ENCODE measurements around the gene SDC3. TPM values are rescaled to one million over a fixed set of nuclear protein-coding genes. Genes with fewer than 3 reads are reported as not detected.
A peak's percentile ranks its signal among the peaks of the same experiment; 100 is the strongest.

SDC3 gene
- total RNA-seq, 6 experiments from 2014 or later, result 13.8 to 45.7 (median 16.2) TPM

DNA sequence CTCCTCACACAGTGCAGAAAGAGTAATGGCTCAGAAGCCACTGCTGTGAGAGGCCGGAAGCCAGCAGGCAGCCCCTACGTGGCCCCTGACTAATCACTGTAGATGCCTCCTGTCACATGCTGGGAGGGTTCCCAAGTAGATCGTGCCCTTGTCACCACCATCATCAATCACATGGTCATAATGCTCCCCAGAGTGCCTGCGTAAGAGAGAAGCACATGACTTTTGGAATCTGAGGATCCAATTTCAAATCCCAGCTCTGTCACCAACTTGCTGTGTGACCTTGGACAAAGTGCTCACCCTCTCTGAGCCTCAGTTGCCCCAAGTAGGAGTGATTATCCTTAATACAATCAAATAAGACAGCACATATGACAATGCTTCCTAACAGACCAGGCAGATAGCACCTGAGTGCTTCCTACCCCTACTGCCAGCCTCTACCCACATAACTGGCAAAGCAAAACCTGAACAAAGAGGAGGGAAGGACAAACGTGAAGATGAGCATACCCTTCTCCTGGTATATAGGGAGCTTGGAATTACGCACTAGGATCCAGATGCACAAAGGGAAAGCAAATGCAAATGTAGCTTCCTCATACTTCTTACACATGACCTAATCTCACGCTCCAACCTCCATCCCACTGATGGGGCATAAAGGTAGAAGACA is 65.7 kb downstream of the SDC3 start:
- Histone ChIP-seq H3K36me3 (no peaks in the 10 kb centered on the region), H3K27ac (no peak overlapping the region), H3K27me3 (no peaks in the 10 kb centered on the region), H3K4me3 (no peak overlapping the region), H3K9me3 (no peaks in the 10 kb centered on the region), H3K4me1 (peaks cover 0 to 9% (median 0%) of the 10 kb centered on the region in 4 donors)
- 65% methylated on average over 7 of the region's 7 CpGs for WGBS (ENCODE audit: insufficient coverage, low coverage, low lambda C conversion rate, missing lambda C conversion rate)
- TF ChIP-seq, protein P1, sequence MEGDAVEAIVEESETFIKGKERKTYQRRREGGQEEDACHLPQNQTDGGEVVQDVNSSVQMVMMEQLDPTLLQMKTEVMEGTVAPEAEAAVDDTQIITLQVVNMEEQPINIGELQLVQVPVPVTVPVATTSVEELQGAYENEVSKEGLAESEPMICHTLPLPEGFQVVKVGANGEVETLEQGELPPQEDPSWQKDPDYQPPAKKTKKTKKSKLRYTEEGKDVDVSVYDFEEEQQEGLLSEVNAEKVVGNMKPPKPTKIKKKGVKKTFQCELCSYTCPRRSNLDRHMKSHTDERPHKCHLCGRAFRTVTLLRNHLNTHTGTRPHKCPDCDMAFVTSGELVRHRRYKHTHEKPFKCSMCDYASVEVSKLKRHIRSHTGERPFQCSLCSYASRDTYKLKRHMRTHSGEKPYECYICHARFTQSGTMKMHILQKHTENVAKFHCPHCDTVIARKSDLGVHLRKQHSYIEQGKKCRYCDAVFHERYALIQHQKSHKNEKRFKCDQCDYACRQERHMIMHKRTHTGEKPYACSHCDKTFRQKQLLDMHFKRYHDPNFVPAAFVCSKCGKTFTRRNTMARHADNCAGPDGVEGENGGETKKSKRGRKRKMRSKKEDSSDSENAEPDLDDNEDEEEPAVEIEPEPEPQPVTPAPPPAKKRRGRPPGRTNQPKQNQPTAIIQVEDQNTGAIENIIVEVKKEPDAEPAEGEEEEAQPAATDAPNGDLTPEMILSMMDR (IDR thresholded peaks at IDR 0.05), result no peak
- no peak for ATAC-seq
- DNase-seq, result no peak
- intact Hi-C loops (cut with DNase I), result no loop called here

- Histone ChIP-seq H3K9me3 (no peaks in the 10 kb centered on the region), H3K27me3 (no peaks in the 10 kb centered on the region), H3K4me3 (no peak overlapping the region), H3K36me3 (no peaks in the 10 kb centered on the region), H3K4me1 (peaks cover 0 to 9% (median 0%) of the 10 kb centered on the region in 4 donors), H3K27ac (no peak overlapping the region)
- peak; percentile 78 to 95 (median 89) for ATAC-seq
- TF ChIP-seq POLR2A (IDR thresholded peaks at IDR 0.05), result no peak
- TF ChIP-seq, protein P1 (IDR thresholded peaks at IDR 0.05), result no peak
- 26% methylated on average over 9 of the region's 10 CpGs for WGBS (ENCODE audit: insufficient coverage, low coverage, low lambda C conversion rate, missing lambda C conversion rate)
- intact Hi-C loops (cut with DNase I), result no loop called here
- DNase-seq, result peak; percentile 74 to 77 (median 76)
These were observed 67.5 kb downstream of the SDC3 start for GRCh38 chr1:30840904-30841598.

DNA sequence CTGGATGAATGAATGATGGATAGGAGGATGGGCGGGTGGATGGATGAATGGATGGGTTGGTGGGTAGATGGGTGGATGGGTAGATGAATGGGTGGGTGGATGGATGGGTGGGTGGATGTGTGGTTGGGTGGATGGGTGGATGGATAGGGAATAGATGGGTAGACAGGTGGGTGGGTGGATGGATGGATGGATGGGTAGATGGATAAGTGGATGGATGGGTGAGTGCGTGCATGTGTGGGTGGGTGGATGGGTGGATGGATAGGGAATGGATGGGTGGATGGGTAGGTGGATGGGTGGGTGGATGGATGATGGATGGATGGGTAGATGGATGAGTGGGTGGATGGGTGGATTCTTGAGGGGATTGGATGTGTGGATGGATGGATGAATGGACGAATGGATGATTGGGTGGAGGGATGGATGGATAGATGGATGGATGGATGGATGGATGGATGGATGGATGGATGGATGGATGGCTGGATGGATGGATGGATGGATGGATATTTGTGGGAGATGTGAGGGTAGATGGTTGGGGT is 68.7 kb downstream of the SDC3 start:
- intact Hi-C loops (cut with DNase I), result no loop called here
- no peaks in the 10 kb centered on the region for H3K9me3 ChIP-seq

DNA sequence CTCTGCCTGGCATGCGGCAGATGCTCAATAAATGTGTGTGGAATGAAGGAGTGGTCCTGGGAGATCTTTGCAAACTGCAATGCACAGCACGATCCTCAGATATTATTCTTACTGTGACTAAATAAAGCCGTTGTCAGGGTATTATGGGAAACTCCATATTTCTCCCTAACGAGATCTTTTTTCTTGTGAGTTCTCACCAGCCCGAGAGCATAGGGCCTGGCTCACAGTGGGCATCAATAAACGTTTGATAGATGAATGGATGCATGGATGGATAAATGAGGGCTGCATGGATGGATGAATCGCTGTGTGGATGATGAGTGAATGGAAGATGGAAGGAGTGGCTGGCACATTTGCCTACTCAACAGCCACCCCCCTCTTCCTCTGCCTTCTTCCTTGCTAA is 69.6 kb downstream of the SDC3 start:
- H3K4me3 ChIP-seq, result no peak overlapping the region

More for the DNA sequence above, 68.7 kb downstream of the SDC3 start:
- no peak overlapping the region for H3K4me3 ChIP-seq
- H3K27me3 ChIP-seq, result no peaks in the 10 kb centered on the region
- ATAC-seq, result no peak
- H3K36me3 ChIP-seq, result no peaks in the 10 kb centered on the region
- 88% methylated on average over 3 of the region's 3 CpGs for WGBS (ENCODE audit: insufficient coverage, low coverage, low lambda C conversion rate, missing lambda C conversion rate)
- peaks cover 0 to 9% (median 0%) of the 10 kb centered on the region in 4 donors for H3K4me1 ChIP-seq
- H3K27ac ChIP-seq, result no peak overlapping the region
- TF ChIP-seq POLR2A (IDR thresholded peaks at IDR 0.05), result no peak
- TF ChIP-seq, protein P1 (IDR thresholded peaks at IDR 0.05), result no peak
- DNase-seq, result no peak

More for the DNA sequence above, 69.6 kb downstream of the SDC3 start:
- DNase-seq, result no peak
- no peaks in the 10 kb centered on the region for H3K36me3 ChIP-seq
- H3K27me3 ChIP-seq, result no peaks in the 10 kb centered on the region
- intact Hi-C loops (cut with DNase I), result no loop called here
- H3K27ac ChIP-seq, result no peak overlapping the region
- H3K9me3 ChIP-seq, result no peaks in the 10 kb centered on the region
- H3K4me1 ChIP-seq, result peaks cover 0 to 9% (median 0%) of the 10 kb centered on the region in 4 donors
- TF ChIP-seq, protein P1 (IDR thresholded peaks at IDR 0.05), result no peak
- no peak for TF ChIP-seq POLR2A (IDR thresholded peaks at IDR 0.05)
- ATAC-seq, result no peak
- WGBS (ENCODE audit: insufficient coverage, low coverage, low lambda C conversion rate, missing lambda C conversion rate), result 67% methylated on average over 7 of the region's 7 CpGs

Data from right lobe of liver (tissue), 6 donors.